Suprapubic skin (tissue), 4 donors: ENCODE measurements around the gene ANKRD40CL. TPM values are rescaled to one million over a fixed set of nuclear protein-coding genes. Genes with fewer than 3 reads are reported as not detected.
"Not testable (repeated sequence)": the region's sequence is repeated elsewhere in the genome, so short reads cannot be mapped to it uniquely, and the experiment has no call there.

Experiments used
- DNase-seq, 2 donors: peaks; one replicate each; pipeline ENCODE4 v3.0.0-alpha.2; 2019; ENCODE audit warnings: low spot score in 2 of 2
- H3K27ac ChIP-seq: fragments of 200-600 bp; sonication (generic); one replicate; pipeline ENCODE4 v1.5.1; 2019
- H3K27me3 ChIP-seq: fragments of 200-600 bp; sonication (generic); one replicate; pipeline ENCODE4 v1.5.1; 2019
- H3K36me3 ChIP-seq: fragments of 200-600 bp; sonication (generic); one replicate; pipeline ENCODE4 v1.5.1; 2019
- H3K4me1 ChIP-seq: fragments of 200-600 bp; sonication (generic); one replicate; pipeline ENCODE4 v1.5.1; 2019
- H3K4me3 ChIP-seq: fragments of 200-600 bp; sonication (generic); one replicate; pipeline ENCODE4 v1.5.1; 2019; ENCODE audit warnings: mild to moderate bottlenecking
- H3K9me3 ChIP-seq: fragments of 200-600 bp; sonication (generic); one replicate; pipeline ENCODE4 v1.5.1; 2019
- EP300 ChIP-seq: sonication (generic); formaldehyde crosslinking; IDR thresholded peaks from one replicate; pipeline ENCODE4 v1.6.1; 2017; ENCODE audit warnings: antibody characterized with exemption
- POLR2A ChIP-seq, 2 donors: fragments of 450-650 bp; IDR thresholded peaks; one replicate each; pipeline ENCODE4 v1.6.1; 2017; ENCODE audit warnings: antibody characterized with exemption in 2 of 2, mild to moderate bottlenecking in 2 of 2, moderate library complexity in 2 of 2
- POLR2AphosphoS5 ChIP-seq, 3 donors: sonication (generic); formaldehyde crosslinking; IDR thresholded peaks; one replicate each; pipeline ENCODE4 v1.6.1; 2017; ENCODE audit warnings: antibody characterized with exemption in 3 of 3
- WGBS: methylation state at CpG from one replicate; pipeline ENCODE4 v1.1.5; 2018; 5-methylcytosine and 5-hydroxymethylcytosine counted together
- total RNA-seq, 4 donors: library from RNA; depleted of rRNA; stranded (reverse); fragments of >200 nt; gene quantifications; one replicate each; pipeline ENCODE4 v1.1.0, GENCODE V29; 2016
- TF ChIP-seq, protein P1 (sequence below), 2 donors: fragments of 200-600 bp in 1 of 2; fragments of 450-650 bp in 1 of 2; sonication (generic) in 1 of 2; IDR thresholded peaks; one replicate each; pipeline ENCODE4 v1.5.1; 2016 to 2019; ENCODE audit warnings: antibody characterized with exemption in 2 of 2, mild to moderate bottlenecking in 1 of 2, moderate library complexity in 1 of 2

ANKRD40CL gene
- total RNA-seq, 4 donors from 2014 or later, result not detected

- TF ChIP-seq POLR2AphosphoS5 (IDR thresholded peaks at IDR 0.05) (no peak), EP300 (no peak), POLR2A (IDR thresholded peaks at IDR 0.05) (no peak)
- TF ChIP-seq, protein P1, sequence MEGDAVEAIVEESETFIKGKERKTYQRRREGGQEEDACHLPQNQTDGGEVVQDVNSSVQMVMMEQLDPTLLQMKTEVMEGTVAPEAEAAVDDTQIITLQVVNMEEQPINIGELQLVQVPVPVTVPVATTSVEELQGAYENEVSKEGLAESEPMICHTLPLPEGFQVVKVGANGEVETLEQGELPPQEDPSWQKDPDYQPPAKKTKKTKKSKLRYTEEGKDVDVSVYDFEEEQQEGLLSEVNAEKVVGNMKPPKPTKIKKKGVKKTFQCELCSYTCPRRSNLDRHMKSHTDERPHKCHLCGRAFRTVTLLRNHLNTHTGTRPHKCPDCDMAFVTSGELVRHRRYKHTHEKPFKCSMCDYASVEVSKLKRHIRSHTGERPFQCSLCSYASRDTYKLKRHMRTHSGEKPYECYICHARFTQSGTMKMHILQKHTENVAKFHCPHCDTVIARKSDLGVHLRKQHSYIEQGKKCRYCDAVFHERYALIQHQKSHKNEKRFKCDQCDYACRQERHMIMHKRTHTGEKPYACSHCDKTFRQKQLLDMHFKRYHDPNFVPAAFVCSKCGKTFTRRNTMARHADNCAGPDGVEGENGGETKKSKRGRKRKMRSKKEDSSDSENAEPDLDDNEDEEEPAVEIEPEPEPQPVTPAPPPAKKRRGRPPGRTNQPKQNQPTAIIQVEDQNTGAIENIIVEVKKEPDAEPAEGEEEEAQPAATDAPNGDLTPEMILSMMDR (IDR thresholded peaks at IDR 0.05), result no peak
- Histone ChIP-seq H3K9me3 (no peaks in the 10 kb centered on the region), H3K36me3 (peaks cover 2% of the 10 kb centered on the region), H3K27ac (no peak overlapping the region), H3K4me1 (peaks cover 55% of the 10 kb centered on the region), H3K4me3 (no peak overlapping the region), H3K27me3 (no peaks in the 10 kb centered on the region)
- 55% methylated on average over 7 of the region's 7 CpGs for WGBS
- no peak for DNase-seq
Measured at GRCh38 chr17:50731575-50732460, 35.5 kb downstream of the ANKRD40CL start.

DNA sequence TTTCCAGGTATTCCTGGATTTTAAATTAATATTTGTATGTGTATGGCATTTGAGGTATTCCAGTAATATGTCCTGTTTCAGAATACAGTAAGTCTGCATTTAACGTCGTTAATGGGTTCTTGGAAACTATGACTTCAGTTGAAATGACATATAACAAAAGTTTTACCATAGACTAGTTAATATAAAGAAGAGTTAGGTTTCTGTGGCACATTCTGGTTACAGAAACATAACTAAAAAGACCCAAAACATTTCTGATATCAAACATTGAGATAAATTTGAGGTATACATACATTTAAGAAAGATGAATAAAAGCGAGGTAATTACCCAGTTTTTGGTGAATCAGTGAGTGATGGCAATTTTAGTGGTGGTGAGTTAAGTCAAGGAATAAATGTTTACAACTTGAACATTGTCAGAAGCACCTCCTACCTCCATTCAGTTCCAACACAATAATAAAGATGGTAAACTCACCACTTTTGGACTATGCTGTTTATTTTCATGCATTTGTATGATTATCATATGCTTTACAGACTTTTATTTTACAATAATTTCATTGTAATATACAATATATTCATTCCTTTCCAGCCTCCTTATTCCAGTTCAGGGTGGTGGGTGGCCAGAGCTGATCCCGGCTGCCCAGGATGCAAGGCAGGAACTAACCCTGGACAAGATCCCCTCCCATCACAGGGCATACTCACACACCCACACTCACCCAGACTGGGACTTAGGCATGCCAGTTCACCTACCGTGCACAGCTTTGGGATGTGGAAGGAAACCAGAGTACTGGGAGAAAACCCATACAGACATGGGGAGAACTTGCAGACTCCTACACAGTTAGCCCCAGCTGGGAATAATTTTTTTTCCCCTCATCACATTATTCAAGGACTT lies 38.2 kb downstream of the ANKRD40CL start:
- Histone ChIP-seq H3K36me3 (no peaks in the 10 kb centered on the region), H3K9me3 (no peaks in the 10 kb centered on the region), H3K27me3 (no peaks in the 10 kb centered on the region), H3K4me3 (no peak overlapping the region), H3K4me1 (peaks cover 74% of the 10 kb centered on the region), H3K27ac (no peak overlapping the region)
- no peak for DNase-seq
- TF ChIP-seq, protein P1 (IDR thresholded peaks at IDR 0.05), result no peak
- TF ChIP-seq POLR2AphosphoS5 (IDR thresholded peaks at IDR 0.05) (no peak), POLR2A (IDR thresholded peaks at IDR 0.05) (no peak)
- 64% methylated on average over 5 of the region's 5 CpGs for WGBS

GRCh38 chr17:50728112-50728429 lies 39.2 kb downstream of the ANKRD40CL start:
- no peak overlapping the region for H3K4me3 ChIP-seq
- no peaks in the 10 kb centered on the region for H3K36me3 ChIP-seq
- WGBS, result 80% methylated on average over 2 of the region's 2 CpGs
- TF ChIP-seq, protein P1 (IDR thresholded peaks at IDR 0.05), result no peak
- TF ChIP-seq EP300 (no peak), POLR2AphosphoS5 (IDR thresholded peaks at IDR 0.05) (no peak), POLR2A (IDR thresholded peaks at IDR 0.05) (no peak)
- no peak overlapping the region for H3K27ac ChIP-seq
- DNase-seq, result no peak
- peaks cover 84% of the 10 kb centered on the region for H3K4me1 ChIP-seq
- H3K27me3 ChIP-seq, result no peaks in the 10 kb centered on the region
- H3K9me3 ChIP-seq, result no peaks in the 10 kb centered on the region

- Histone ChIP-seq H3K4me3 (no peak overlapping the region), H3K9me3 (no peaks in the 10 kb centered on the region), H3K27ac (no peak overlapping the region), H3K4me1 (peaks cover 86% of the 10 kb centered on the region), H3K36me3 (no peaks in the 10 kb centered on the region), H3K27me3 (no peaks in the 10 kb centered on the region)
- TF ChIP-seq EP300 (no peak), POLR2A (IDR thresholded peaks at IDR 0.05) (no peak), POLR2AphosphoS5 (IDR thresholded peaks at IDR 0.05) (no peak)
- TF ChIP-seq, protein P1 (IDR thresholded peaks at IDR 0.05), result no peak
- 76% methylated on average over 12 of the region's 12 CpGs for WGBS
- DNase-seq, result no peak
Measured at GRCh38 chr17:50725769-50726655, 41.3 kb downstream of the ANKRD40CL start.

- H3K36me3 ChIP-seq, H3K9me3 ChIP-seq, DNase-seq, H3K4me3 ChIP-seq, H3K27me3 ChIP-seq, H3K27ac ChIP-seq: not testable (repeated sequence)
- peaks cover 83% of the 10 kb centered on the region for H3K4me1 ChIP-seq
- 91% methylated on average over 6 of the region's 6 CpGs for WGBS
Measured at GRCh38 chr17:50724622-50725021, 42.7 kb downstream of the ANKRD40CL start.
